GM12878 (cell line): ENCODE data around the gene CEP76.

ENCODE experiments used
- SREBF1 ChIP-seq: IDR thresholded peaks from 2 replicates; pipeline ENCODE4 v1.6.1; 2012; ENCODE audit warnings: mild to moderate bottlenecking, low read length
- TF ChIP-seq, protein P1 (sequence below): IDR thresholded peaks from 2 replicates; pipeline ENCODE4 v1.6.1; 2012; ENCODE audit warnings: low read depth, low read length, improper control_type of control experiment

DNA sequence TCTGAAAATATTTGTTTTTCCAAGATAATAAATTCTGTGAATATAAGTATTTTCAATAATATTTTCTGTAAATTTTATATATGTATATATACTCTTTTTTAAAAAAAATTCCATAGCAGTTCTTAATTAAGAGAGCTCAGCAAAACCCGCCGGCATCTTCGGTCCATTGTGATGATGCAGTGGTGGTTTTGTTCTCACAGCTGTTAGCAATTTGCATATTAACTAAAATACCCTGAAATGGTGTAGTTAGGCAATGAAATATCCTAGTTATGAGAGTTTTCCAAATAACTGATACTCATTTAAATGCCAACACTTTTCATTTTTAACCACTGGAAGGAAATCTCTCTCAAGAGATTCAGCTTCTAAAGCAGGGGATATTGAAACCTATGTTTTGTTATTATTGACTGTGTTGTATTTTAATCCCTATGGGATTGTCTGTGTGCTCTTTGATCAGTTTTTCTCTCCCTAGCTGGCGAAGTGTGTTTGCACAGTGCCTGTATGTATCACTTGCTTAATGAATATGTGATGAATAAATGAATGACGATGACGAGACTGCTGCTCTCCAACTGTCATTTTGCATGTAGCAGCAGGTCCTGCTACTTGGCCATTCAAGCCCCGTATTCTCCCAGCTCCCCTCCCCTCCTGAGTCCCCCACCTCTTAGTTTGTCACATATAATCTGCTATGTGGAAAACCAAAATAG is 42.7 kb upstream of the CEP76 start:
- TF ChIP-seq SREBF1 = no peak
- TF ChIP-seq, protein P1, sequence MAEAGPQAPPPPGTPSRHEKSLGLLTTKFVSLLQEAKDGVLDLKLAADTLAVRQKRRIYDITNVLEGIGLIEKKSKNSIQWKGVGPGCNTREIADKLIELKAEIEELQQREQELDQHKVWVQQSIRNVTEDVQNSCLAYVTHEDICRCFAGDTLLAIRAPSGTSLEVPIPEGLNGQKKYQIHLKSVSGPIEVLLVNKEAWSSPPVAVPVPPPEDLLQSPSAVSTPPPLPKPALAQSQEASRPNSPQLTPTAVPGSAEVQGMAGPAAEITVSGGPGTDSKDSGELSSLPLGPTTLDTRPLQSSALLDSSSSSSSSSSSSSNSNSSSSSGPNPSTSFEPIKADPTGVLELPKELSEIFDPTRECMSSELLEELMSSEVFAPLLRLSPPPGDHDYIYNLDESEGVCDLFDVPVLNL = no peak
